Esophagus squamous epithelium (tissue), 5 donors: ENCODE data around the gene KCNJ10. TPM values are rescaled to one million over a fixed set of nuclear protein-coding genes. Genes with fewer than 3 reads are reported as not detected.

ENCODE experiments used
- DNase-seq: peaks from one replicate; lab custom pipeline; 2025; lab: John Stamatoyannopoulos, UW
- H3K27ac ChIP-seq, 4 donors: fragments of 200-600 bp; sonication (generic); one replicate each; pipeline ENCODE4 v1.5.1; 2016 to 2019; ENCODE audit warnings: mild to moderate bottlenecking in 1 of 4
- H3K27me3 ChIP-seq, 4 donors: fragments of 200-600 bp; sonication (generic); 1 replicate in 3 of 4; 2 replicates in 1 of 4; pipeline versions ENCODE4 v1.5.1 to v1.6.0; 2017 to 2021; ENCODE audit warnings: antibody characterized with exemption in 1 of 4
- H3K36me3 ChIP-seq, 3 donors: fragments of 200-600 bp; sonication (generic); one replicate each; pipeline ENCODE4 v1.5.1; 2016 to 2019
- H3K4me1 ChIP-seq, 3 donors: fragments of 200-600 bp; sonication (generic); one replicate each; pipeline ENCODE4 v1.5.1; 2017 to 2019
- H3K4me3 ChIP-seq, 4 donors: fragments of 200-600 bp; sonication (generic); 1 replicate in 3 of 4; 2 replicates in 1 of 4; pipeline ENCODE4 v1.5.1; 2016 to 2019; ENCODE audit warnings: mild to moderate bottlenecking in 2 of 4, moderate library complexity in 1 of 4
- H3K9me3 ChIP-seq, 3 donors: fragments of 200-600 bp; sonication (generic); one replicate each; pipeline ENCODE4 v1.5.1; 2016 to 2019
- CTCF ChIP-seq, 6 experiments: fragments of 450-650 bp in 4 of 6; fragments of 200-600 bp in 2 of 6; sonication (generic) in 2 of 6; IDR thresholded peaks; one replicate each; pipeline ENCODE4 v1.5.1; 2016 to 2019; ENCODE audit warnings: antibody characterized with exemption in 6 of 6, mild to moderate bottlenecking in 4 of 6, moderate library complexity in 4 of 6
- POLR2A ChIP-seq, 4 donors: fragments of 450-650 bp; IDR thresholded peaks; one replicate each; pipeline ENCODE4 v1.6.1; 2017; ENCODE audit warnings: antibody characterized with exemption in 4 of 4, mild to moderate bottlenecking in 4 of 4, moderate library complexity in 3 of 4
- WGBS, 2 donors: methylation state at CpG; one replicate each; pipeline ENCODE4 v1.1.5; 2018; 5-methylcytosine and 5-hydroxymethylcytosine counted together
- intact Hi-C: fragments of 100-400 bp; cut with DNase I; formaldehyde crosslinking; loops from one replicate; pipeline ENCODE4 v1.15.0; 2022
- total RNA-seq, 4 donors: library from RNA; depleted of rRNA; stranded (reverse); fragments of >200 nt; gene quantifications; one replicate each; pipeline ENCODE4 v1.1.0, GENCODE V29; 2016
- donor health status: DM: yes; HTN: yes; CAD: no.

The KCNJ10 gene
- total RNA-seq, 4 donors from 2014 or later: 0.59 TPM; not detected in 3

GRCh38 chr1:160104486-160104885, 34.5 kb upstream of the KCNJ10 start:
- WGBS, 2 donors: 72 to 79% methylated on average over 3 of the region's 3 CpGs
- intact Hi-C loops: loop anchor here (5.0 kb wide), 1 partner anchor 103 kb away; the partner anchor contains the start of gene PEA15

GRCh38 chr1:160103658-160104408, 33.9 kb upstream of the KCNJ10 start:
- Histone ChIP-seq H3K27ac (peak overlapping the region; percentile 16 to 47 (median 30)), H3K27me3 (no peaks in the 10 kb centered on the region), H3K36me3 (no peaks in the 10 kb centered on the region), H3K4me3 (no peak overlapping the region), H3K9me3 (no peaks in the 10 kb centered on the region), H3K4me1 (peaks cover 4 to 51% (median 9%) of the 10 kb centered on the region in 3 donors)
- TF ChIP-seq CTCF (IDR thresholded peaks at IDR 0.05) (no peak), POLR2A (IDR thresholded peaks at IDR 0.05) (no peak)
- 43 to 73% methylated on average over 5 to 6 of the region's 6 CpGs for WGBS, 2 donors
- no peak for DNase-seq
- intact Hi-C loops: loop anchor here (5.0 kb wide), 1 partner anchor 103 kb away; the partner anchor contains the start of gene PEA15

More at GRCh38 chr1:160104486-160104885, 34.5 kb upstream of the KCNJ10 start:
- DNase-seq: no peak
- Histone ChIP-seq H3K4me3 (no peak overlapping the region), H3K9me3 (no peaks in the 10 kb centered on the region), H3K4me1 (peaks cover 4 to 52% (median 9%) of the 10 kb centered on the region in 3 donors), H3K36me3 (no peaks in the 10 kb centered on the region), H3K27me3 (no peaks in the 10 kb centered on the region), H3K27ac (peak overlapping the region; percentile 16 to 47 (median 30))
- TF ChIP-seq CTCF (IDR thresholded peaks at IDR 0.05) (no peak), POLR2A (IDR thresholded peaks at IDR 0.05) (no peak)

- no peaks in the 10 kb centered on the region for H3K36me3 ChIP-seq
- intact Hi-C loops: loop anchor here (5.0 kb wide), 1 partner anchor 105 kb away; the partner anchor contains the start of gene PEA15
- TF ChIP-seq CTCF (IDR thresholded peaks at IDR 0.05) (no peak), POLR2A (IDR thresholded peaks at IDR 0.05) (no peak)
- H3K27me3 ChIP-seq: no peaks in the 10 kb centered on the region
- DNase-seq: no peak
- no peak overlapping the region for H3K4me3 ChIP-seq
- H3K9me3 ChIP-seq: no peaks in the 10 kb centered on the region
- peak overlapping the region; percentile 28 to 96 (median 86) for H3K27ac ChIP-seq
- H3K4me1 ChIP-seq: peaks cover 13 to 62% (median 22%) of the 10 kb centered on the region in 3 donors
- 64 to 80% methylated on average over 7 to 9 of the region's 9 CpGs for WGBS, 2 donors
Measured at GRCh38 chr1:160101717-160102522, 32.0 kb upstream of the KCNJ10 start.

GRCh38 chr1:160101037-160101716, 31.2 kb upstream of the KCNJ10 start:
- H3K36me3 ChIP-seq: no peaks in the 10 kb centered on the region
- peaks cover 20 to 69% (median 28%) of the 10 kb centered on the region in 3 donors for H3K4me1 ChIP-seq
- DNase-seq: peak; percentile 23
- intact Hi-C loops: loop anchor here (5.0 kb wide), 1 partner anchor 106 kb away; the partner anchor contains the start of gene PEA15
- no peaks in the 10 kb centered on the region for H3K27me3 ChIP-seq
- WGBS, 2 donors: 24 to 27% methylated on average over 10 of the region's 13 CpGs
- H3K9me3 ChIP-seq: no peaks in the 10 kb centered on the region
- peak overlapping the region in 1 of 4 donors; percentile 34 for H3K4me3 ChIP-seq
- H3K27ac ChIP-seq: peak overlapping the region; percentile 28 to 96 (median 86)
- TF ChIP-seq POLR2A (IDR thresholded peaks at IDR 0.05) (no peak), CTCF (IDR thresholded peaks at IDR 0.05) (peak; percentile 85 to 97 (median 92))
